ENCODE measurements around the gene CDRT15L2. TPM values are rescaled to one million over a fixed set of nuclear protein-coding genes. Genes with fewer than 3 reads are reported as not detected.
"Not testable (repeated sequence)": the region's sequence is repeated elsewhere in the genome, so short reads cannot be mapped to it uniquely, and the experiment has no call there.

The CDRT15L2 gene
- total and polyA plus RNA-seq, 4 donors: not detected

- H3K9ac ChIP-seq (ENCODE audit: insufficient read depth in 1 of 2, low read length in 2 of 2); H3K4me3 ChIP-seq; H3K27me3 ChIP-seq (ENCODE audit: control insufficient read depth in 3 of 3, insufficient read depth in 3 of 3, low read length in 2 of 3); H3K4me1 ChIP-seq (ENCODE audit: control insufficient read depth in 5 of 5, insufficient read depth in 5 of 5, low read length in 5 of 5); H3K36me3 ChIP-seq (ENCODE audit: control insufficient read depth in 4 of 4, insufficient read depth in 4 of 4, low read length in 4 of 4); H3K27ac ChIP-seq (ENCODE audit: low read depth in 1 of 2, low read length in 1 of 2); DNase-seq; H3K9me3 ChIP-seq (ENCODE audit: control insufficient read depth in 4 of 4, insufficient read depth in 3 of 4, low read length in 3 of 4); ATAC-seq (ENCODE audit: insufficient read depth, low FRiP score): not testable (repeated sequence)
- 90 to 96% methylated on average over 2 to 7 of the region's 8 CpGs for WGBS, 2 donors
These were observed 6.3 kb upstream of the CDRT15L2 start for GRCh38 chr17:20573216-20573615.

- ATAC-seq (ENCODE audit: insufficient read depth, low FRiP score); H3K27me3 ChIP-seq (ENCODE audit: control insufficient read depth in 3 of 3, insufficient read depth in 3 of 3, low read length in 2 of 3); H3K4me1 ChIP-seq (ENCODE audit: control insufficient read depth in 5 of 5, insufficient read depth in 5 of 5, low read length in 5 of 5); DNase-seq; H3K9ac ChIP-seq (ENCODE audit: insufficient read depth in 1 of 2, low read length in 2 of 2); H3K4me3 ChIP-seq; H3K36me3 ChIP-seq (ENCODE audit: control insufficient read depth in 4 of 4, insufficient read depth in 4 of 4, low read length in 4 of 4); H3K27ac ChIP-seq (ENCODE audit: low read depth in 1 of 2, low read length in 1 of 2); H3K9me3 ChIP-seq (ENCODE audit: control insufficient read depth in 4 of 4, insufficient read depth in 3 of 4, low read length in 3 of 4): not testable (repeated sequence)
- 61 to 87% methylated on average over 2 of the region's 2 CpGs for WGBS, 2 donors
These were observed 4.5 kb upstream of the CDRT15L2 start for GRCh38 chr17:20575071-20575470.

- ATAC-seq (ENCODE audit: insufficient read depth, low FRiP score); H3K4me3 ChIP-seq; H3K27me3 ChIP-seq (ENCODE audit: control insufficient read depth in 3 of 3, insufficient read depth in 3 of 3, low read length in 2 of 3); DNase-seq; H3K9ac ChIP-seq (ENCODE audit: insufficient read depth in 1 of 2, low read length in 2 of 2); H3K27ac ChIP-seq (ENCODE audit: low read depth in 1 of 2, low read length in 1 of 2); H3K4me1 ChIP-seq (ENCODE audit: control insufficient read depth in 5 of 5, insufficient read depth in 5 of 5, low read length in 5 of 5); H3K36me3 ChIP-seq (ENCODE audit: control insufficient read depth in 4 of 4, insufficient read depth in 4 of 4, low read length in 4 of 4); H3K9me3 ChIP-seq (ENCODE audit: control insufficient read depth in 4 of 4, insufficient read depth in 3 of 4, low read length in 3 of 4): not testable (repeated sequence)
- 82 to 84% methylated on average over 8 to 9 of the region's 14 CpGs for WGBS, 2 donors
These were observed 4.5 kb downstream of the CDRT15L2 start for GRCh38 chr17:20583891-20584577.

GRCh38 chr17:20588744-20589453 lies 9.4 kb downstream of the CDRT15L2 start:
- ATAC-seq (ENCODE audit: insufficient read depth, low FRiP score): not testable (repeated sequence)

GRCh38 chr17:20589454-20589810 lies 9.9 kb downstream of the CDRT15L2 start:
- not testable (repeated sequence) for H3K4me1 ChIP-seq (ENCODE audit: control insufficient read depth in 5 of 5, insufficient read depth in 5 of 5, low read length in 5 of 5); H3K4me3 ChIP-seq; ATAC-seq (ENCODE audit: insufficient read depth, low FRiP score); H3K27me3 ChIP-seq (ENCODE audit: control insufficient read depth in 3 of 3, insufficient read depth in 3 of 3, low read length in 2 of 3); H3K9me3 ChIP-seq (ENCODE audit: control insufficient read depth in 4 of 4, insufficient read depth in 3 of 4, low read length in 3 of 4); DNase-seq; H3K27ac ChIP-seq (ENCODE audit: low read depth in 1 of 2, low read length in 1 of 2); H3K36me3 ChIP-seq (ENCODE audit: control insufficient read depth in 4 of 4, insufficient read depth in 4 of 4, low read length in 4 of 4); H3K9ac ChIP-seq (ENCODE audit: insufficient read depth in 1 of 2, low read length in 2 of 2)
- 92 to 97% methylated on average over 17 of the region's 17 CpGs for WGBS, 2 donors

More at GRCh38 chr17:20588744-20589453, 9.4 kb downstream of the CDRT15L2 start:
- not testable (repeated sequence) for H3K27me3 ChIP-seq (ENCODE audit: control insufficient read depth in 3 of 3, insufficient read depth in 3 of 3, low read length in 2 of 3); H3K4me3 ChIP-seq; H3K36me3 ChIP-seq (ENCODE audit: control insufficient read depth in 4 of 4, insufficient read depth in 4 of 4, low read length in 4 of 4); H3K4me1 ChIP-seq (ENCODE audit: control insufficient read depth in 5 of 5, insufficient read depth in 5 of 5, low read length in 5 of 5); H3K9ac ChIP-seq (ENCODE audit: insufficient read depth in 1 of 2, low read length in 2 of 2); H3K9me3 ChIP-seq (ENCODE audit: control insufficient read depth in 4 of 4, insufficient read depth in 3 of 4, low read length in 3 of 4); H3K27ac ChIP-seq (ENCODE audit: low read depth in 1 of 2, low read length in 1 of 2)
- WGBS, 2 donors: 11 to 46% methylated on average over 12 to 68 of the region's 69 CpGs
- peak; percentile 41 to 72 (median 51) for DNase-seq

DNA sequence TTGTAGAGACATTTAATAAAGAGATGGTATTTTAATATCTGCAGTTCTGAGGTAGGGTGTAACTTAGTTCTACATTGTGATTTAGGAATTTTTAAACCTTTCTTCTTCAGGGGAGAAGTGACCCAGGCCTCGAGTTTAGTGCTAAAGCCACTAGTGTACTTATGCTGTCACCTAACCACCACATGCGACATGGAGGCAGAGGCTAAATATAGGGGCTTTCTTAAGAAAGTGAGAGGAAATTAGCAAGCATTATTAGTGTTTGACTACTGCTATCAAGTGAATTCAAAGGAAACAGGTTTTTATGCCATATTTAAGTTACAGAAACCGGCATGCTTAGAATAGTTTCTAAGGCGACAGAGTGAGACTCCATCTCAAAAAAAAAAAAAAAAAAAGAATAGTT lies 11.5 kb downstream of the CDRT15L2 start:
- H3K4me3 ChIP-seq; H3K27me3 ChIP-seq (ENCODE audit: control insufficient read depth in 3 of 3, insufficient read depth in 3 of 3, low read length in 2 of 3); H3K36me3 ChIP-seq (ENCODE audit: control insufficient read depth in 4 of 4, insufficient read depth in 4 of 4, low read length in 4 of 4); H3K9me3 ChIP-seq (ENCODE audit: control insufficient read depth in 4 of 4, insufficient read depth in 3 of 4, low read length in 3 of 4); H3K4me1 ChIP-seq (ENCODE audit: control insufficient read depth in 5 of 5, insufficient read depth in 5 of 5, low read length in 5 of 5); DNase-seq; H3K9ac ChIP-seq (ENCODE audit: insufficient read depth in 1 of 2, low read length in 2 of 2); ATAC-seq (ENCODE audit: insufficient read depth, low FRiP score); H3K27ac ChIP-seq (ENCODE audit: low read depth in 1 of 2, low read length in 1 of 2): not testable (repeated sequence)
- WGBS, 2 donors: 30 to 55% methylated on average over 2 of the region's 4 CpGs

- not testable (repeated sequence) for H3K4me1 ChIP-seq (ENCODE audit: control insufficient read depth in 5 of 5, insufficient read depth in 5 of 5, low read length in 5 of 5); H3K4me3 ChIP-seq; H3K9ac ChIP-seq (ENCODE audit: insufficient read depth in 1 of 2, low read length in 2 of 2); DNase-seq; H3K27ac ChIP-seq (ENCODE audit: low read depth in 1 of 2, low read length in 1 of 2); H3K36me3 ChIP-seq (ENCODE audit: control insufficient read depth in 4 of 4, insufficient read depth in 4 of 4, low read length in 4 of 4); ATAC-seq (ENCODE audit: insufficient read depth, low FRiP score); H3K27me3 ChIP-seq (ENCODE audit: control insufficient read depth in 3 of 3, insufficient read depth in 3 of 3, low read length in 2 of 3); H3K9me3 ChIP-seq (ENCODE audit: control insufficient read depth in 4 of 4, insufficient read depth in 3 of 4, low read length in 3 of 4)
- WGBS, 2 donors: 92 to 94% methylated on average over 1 of the region's 1 CpG
These were observed 26.0 kb downstream of the CDRT15L2 start for GRCh38 chr17:20605568-20605967.

DNA sequence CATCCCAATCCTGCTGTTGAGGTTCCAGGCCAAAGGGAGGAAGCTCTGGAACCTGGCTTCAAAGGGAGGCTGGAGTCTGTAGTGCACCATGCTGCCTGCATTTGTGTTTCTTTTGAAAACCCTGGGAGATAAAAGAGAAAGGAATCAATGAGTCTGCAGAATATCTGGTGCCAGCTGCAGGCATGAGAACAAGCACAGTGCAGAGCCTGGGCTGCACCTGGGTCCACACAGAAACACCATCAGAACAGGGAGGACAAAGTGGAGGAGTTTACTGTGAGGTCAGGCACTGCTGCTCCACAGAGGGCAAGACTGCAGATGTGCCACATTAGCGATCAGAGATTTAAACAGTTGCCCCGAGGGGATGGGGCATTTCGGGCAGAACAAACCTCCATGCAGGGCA lies 30.0 kb downstream of the CDRT15L2 start:
- not testable (repeated sequence) for DNase-seq; H3K27me3 ChIP-seq (ENCODE audit: control insufficient read depth in 3 of 3, insufficient read depth in 3 of 3, low read length in 2 of 3); H3K4me1 ChIP-seq (ENCODE audit: control insufficient read depth in 5 of 5, insufficient read depth in 5 of 5, low read length in 5 of 5); H3K4me3 ChIP-seq; H3K27ac ChIP-seq (ENCODE audit: low read depth in 1 of 2, low read length in 1 of 2); ATAC-seq (ENCODE audit: insufficient read depth, low FRiP score); H3K9me3 ChIP-seq (ENCODE audit: control insufficient read depth in 4 of 4, insufficient read depth in 3 of 4, low read length in 3 of 4); H3K36me3 ChIP-seq (ENCODE audit: control insufficient read depth in 4 of 4, insufficient read depth in 4 of 4, low read length in 4 of 4); H3K9ac ChIP-seq (ENCODE audit: insufficient read depth in 1 of 2, low read length in 2 of 2)
- WGBS, 2 donors: 89 to 100% methylated on average over 1 to 3 of the region's 3 CpGs

Measured in lung (tissue), 10 donors.